Measurements from ENCODE around the gene PRKAR2B.

Gene PRKAR2B

GRCh38 chr7:107104801-107105200 is 60.3 kb downstream of the PRKAR2B start:
- TF ChIP-seq CTCF (IDR thresholded peaks at IDR 0.05; ENCODE audit: control insufficient read depth, insufficient read depth, low read depth, low read length, missing control alignments), result no peak
- DNase-seq (ENCODE audit: low read depth), result no peak
- no peak overlapping the region for H3K4me3 ChIP-seq (ENCODE audit: control insufficient read depth, low read depth, low read length)

- no peak for DNase-seq (ENCODE audit: low read depth)
- no peak for TF ChIP-seq CTCF (IDR thresholded peaks at IDR 0.05; ENCODE audit: control insufficient read depth, insufficient read depth, low read depth, low read length, missing control alignments)
- no peak overlapping the region for H3K4me3 ChIP-seq (ENCODE audit: control insufficient read depth, low read depth, low read length)
Observed at GRCh38 chr7:107105591-107106245, 61.2 kb downstream of the PRKAR2B start.

GRCh38 chr7:107108793-107109371 is 64.4 kb downstream of the PRKAR2B start:
- no peak overlapping the region for H3K4me3 ChIP-seq (ENCODE audit: control insufficient read depth, low read depth, low read length)
- DNase-seq (ENCODE audit: low read depth), result no peak
- TF ChIP-seq CTCF (IDR thresholded peaks at IDR 0.05; ENCODE audit: control insufficient read depth, insufficient read depth, low read depth, low read length, missing control alignments), result no peak

GRCh38 chr7:107109955-107110354 is 65.5 kb downstream of the PRKAR2B start:
- TF ChIP-seq CTCF (IDR thresholded peaks at IDR 0.05; ENCODE audit: control insufficient read depth, insufficient read depth, low read depth, low read length, missing control alignments), result no peak
- no peak overlapping the region for H3K4me3 ChIP-seq (ENCODE audit: control insufficient read depth, low read depth, low read length)
- DNase-seq (ENCODE audit: low read depth), result no peak

- no peak overlapping the region for H3K4me3 ChIP-seq (ENCODE audit: control insufficient read depth, low read depth, low read length)
- TF ChIP-seq CTCF (IDR thresholded peaks at IDR 0.05; ENCODE audit: control insufficient read depth, insufficient read depth, low read depth, low read length, missing control alignments), result no peak
- no peak for DNase-seq (ENCODE audit: low read depth)
Observed at GRCh38 chr7:107111196-107111595, 66.7 kb downstream of the PRKAR2B start.

- DNase-seq (ENCODE audit: low read depth), result no peak
Observed at GRCh38 chr7:107113866-107114265, 69.4 kb downstream of the PRKAR2B start.

More at GRCh38 chr7:107113866-107114265, 69.4 kb downstream of the PRKAR2B start:
- H3K4me3 ChIP-seq (ENCODE audit: control insufficient read depth, low read depth, low read length), result no peak overlapping the region
- TF ChIP-seq CTCF (IDR thresholded peaks at IDR 0.05; ENCODE audit: control insufficient read depth, insufficient read depth, low read depth, low read length, missing control alignments), result no peak

Data from AG09309 (cell line).